Mucosa of rectum (tissue), 2 donors: ENCODE measurements around the gene MFSD6L.
"Not testable (repeated sequence)": the region's sequence is repeated elsewhere in the genome, so short reads cannot be mapped to it uniquely, and the experiment has no call there.

Experiments
- H3K27ac ChIP-seq, 2 donors: one replicate each; pipeline ENCODE4 v1.7.0; 2013; ENCODE audit warnings: inconsistent platforms in 2 of 2, low read depth in 2 of 2, low read length in 2 of 2
- H3K27me3 ChIP-seq, 2 donors: one replicate each; pipeline ENCODE4 v1.7.0; 2013; ENCODE audit warnings: low read length in 2 of 2; ENCODE audit not compliant: control insufficient read depth in 2 of 2, insufficient read depth in 2 of 2
- H3K36me3 ChIP-seq, 2 donors: one replicate each; pipeline ENCODE4 v1.7.0; 2013; ENCODE audit warnings: low read length in 2 of 2; ENCODE audit not compliant: control insufficient read depth in 2 of 2, insufficient read depth in 2 of 2
- H3K4me1 ChIP-seq, 2 donors: one replicate each; pipeline ENCODE4 v1.7.0; 2013; ENCODE audit warnings: low read length in 2 of 2, mild to moderate bottlenecking in 1 of 2; ENCODE audit not compliant: control insufficient read depth in 2 of 2, insufficient read depth in 2 of 2
- H3K4me3 ChIP-seq, 2 donors: one replicate each; pipeline ENCODE4 v1.7.0; 2013; ENCODE audit warnings: low read length in 2 of 2
- H3K9ac ChIP-seq, 2 donors: one replicate each; pipeline ENCODE4 v1.7.0; 2013; ENCODE audit warnings: low read length in 2 of 2, low read depth in 1 of 2, mild to moderate bottlenecking in 1 of 2
- H3K9me3 ChIP-seq, 2 donors: one replicate each; pipeline ENCODE4 v1.7.0; 2013; ENCODE audit warnings: low read length in 2 of 2; ENCODE audit not compliant: control insufficient read depth in 2 of 2
- donor health status: healthy.
- donor health status: Normal muscosa, but diverticular disease.

The MFSD6L gene

GRCh38 chr17:8805396-8805795 lies 6.2 kb upstream of the MFSD6L start:
- not testable (repeated sequence) for H3K27ac ChIP-seq, H3K9ac ChIP-seq, H3K27me3 ChIP-seq, H3K9me3 ChIP-seq, H3K4me3 ChIP-seq, H3K36me3 ChIP-seq, H3K4me1 ChIP-seq

- H3K27me3 ChIP-seq, result no peaks in the 10 kb centered on the region
Measured at GRCh38 chr17:8803531-8804420, 4.6 kb upstream of the MFSD6L start.

GRCh38 chr17:8801135-8801840 lies 2.1 kb upstream of the MFSD6L start:
- Histone ChIP-seq H3K27me3 (no peaks in the 10 kb centered on the region), H3K27ac (no peak overlapping the region), H3K4me1 (peaks cover under 1 to 5% of the 10 kb centered on the region in 2 donors), H3K36me3 (no peaks in the 10 kb centered on the region), H3K9ac (no peak overlapping the region), H3K4me3 (no peak overlapping the region), H3K9me3 (no peaks in the 10 kb centered on the region)

More at GRCh38 chr17:8803531-8804420, 4.6 kb upstream of the MFSD6L start:
- Histone ChIP-seq H3K27ac (no peak overlapping the region), H3K4me1 (peaks cover 6 to 7% of the 10 kb centered on the region in 2 donors), H3K4me3 (no peak overlapping the region), H3K9ac (no peak overlapping the region), H3K36me3 (no peaks in the 10 kb centered on the region), H3K9me3 (no peaks in the 10 kb centered on the region)

GRCh38 chr17:8800656-8801055 lies 1.5 kb upstream of the MFSD6L start:
- Histone ChIP-seq H3K36me3 (no peaks in the 10 kb centered on the region), H3K27me3 (no peaks in the 10 kb centered on the region), H3K9me3 (no peaks in the 10 kb centered on the region), H3K27ac (no peak overlapping the region), H3K9ac (no peak overlapping the region), H3K4me1 (no peaks in the 10 kb centered on the region), H3K4me3 (no peak overlapping the region)

GRCh38 chr17:8799570-8800212 lies 526 bp upstream of the MFSD6L start:
- Histone ChIP-seq H3K27me3 (no peaks in the 10 kb centered on the region), H3K4me1 (no peaks in the 10 kb centered on the region), H3K9me3 (no peaks in the 10 kb centered on the region), H3K4me3 (peak overlapping the region; percentile 48 to 74), H3K9ac (peak overlapping the region in 1 of 2 donors; percentile 48), H3K27ac (peak overlapping the region; percentile 48 to 66), H3K36me3 (no peaks in the 10 kb centered on the region)

- Histone ChIP-seq H3K9ac (peak overlapping the region; percentile 44 to 84), H3K4me1 (no peaks in the 10 kb centered on the region), H3K36me3 (no peaks in the 10 kb centered on the region), H3K9me3 (no peaks in the 10 kb centered on the region), H3K27ac (no peak overlapping the region), H3K27me3 (no peaks in the 10 kb centered on the region), H3K4me3 (peak overlapping the region; percentile 55 to 74)
Measured at GRCh38 chr17:8798176-8798845, 854 bp downstream of the MFSD6L start.

- Histone ChIP-seq H3K36me3 (no peaks in the 10 kb centered on the region), H3K27me3 (no peaks in the 10 kb centered on the region), H3K9ac (no peak overlapping the region), H3K27ac (no peak overlapping the region), H3K4me3 (no peak overlapping the region), H3K9me3 (no peaks in the 10 kb centered on the region), H3K4me1 (no peaks in the 10 kb centered on the region)
Measured at GRCh38 chr17:8797621-8798175, 1.5 kb downstream of the MFSD6L start.

GRCh38 chr17:8794636-8795035 lies 4.5 kb downstream of the MFSD6L start:
- peaks cover 0 to 6% of the 10 kb centered on the region in 2 donors for H3K9me3 ChIP-seq
- no peak overlapping the region for H3K27ac ChIP-seq
- H3K27me3 ChIP-seq, result no peaks in the 10 kb centered on the region
- no peak overlapping the region for H3K9ac ChIP-seq
- H3K4me1 ChIP-seq, result peaks cover under 1 to 4% of the 10 kb centered on the region in 2 donors
- H3K4me3 ChIP-seq, result no peak overlapping the region
- H3K36me3 ChIP-seq, result no peaks in the 10 kb centered on the region

GRCh38 chr17:8793649-8794048 lies 5.5 kb downstream of the MFSD6L start:
- peaks cover 5 to 11% of the 10 kb centered on the region in 2 donors for H3K4me1 ChIP-seq
- no peaks in the 10 kb centered on the region for H3K36me3 ChIP-seq
- no peak overlapping the region for H3K27ac ChIP-seq
- H3K9me3 ChIP-seq, result peaks cover 0 to 6% of the 10 kb centered on the region in 2 donors
- H3K9ac ChIP-seq, result no peak overlapping the region
- no peaks in the 10 kb centered on the region for H3K27me3 ChIP-seq
- H3K4me3 ChIP-seq, result no peak overlapping the region
